Calu3 (cell line): ENCODE measurements around the gene PIEZO2. TPM values are rescaled to one million over a fixed set of nuclear protein-coding genes. Genes with fewer than 3 reads are reported as not detected.
A peak's percentile ranks its signal among the peaks of the same experiment; 100 is the strongest.
"Not testable (repeated sequence)": the region's sequence is repeated elsewhere in the genome, so short reads cannot be mapped to it uniquely, and the experiment has no call there.

Source experiments
- BruUV-seq: library from RNA; stranded (reverse); fragments of 400-500 nt; replicated peaks from 2 replicates; lab custom pipeline; 2021; lab: Mats Ljungman, UMichigan
- CTCF ChIA-PET: fragments of 300-600 bp; sonication (Branson Sonifier 250); formaldehyde crosslinking; loops from one replicate; lab custom pipeline; 2022; ENCODE audit warnings: antibody characterized with exemption; lab: Charles Lee
- DNase-seq: peaks from one replicate; pipeline ENCODE4 v3.0.0; 2022
- H3K27ac Mint-ChIP-seq: one replicate; pipeline ENCODE4 v1.8.0; 2022; ENCODE audit warnings: mixed read lengths; ENCODE audit not compliant: unreplicated experiment
- H3K27me3 Mint-ChIP-seq: one replicate; pipeline ENCODE4 v1.8.0; 2022; ENCODE audit warnings: mixed read lengths; ENCODE audit not compliant: unreplicated experiment
- H3K36me3 Mint-ChIP-seq: one replicate; pipeline ENCODE4 v1.8.0; 2022; ENCODE audit warnings: mild to moderate bottlenecking, moderate library complexity, mixed read lengths; ENCODE audit not compliant: insufficient read depth, unreplicated experiment
- H3K4me1 Mint-ChIP-seq: one replicate; pipeline ENCODE4 v1.8.0; 2022; ENCODE audit warnings: mild to moderate bottlenecking, low read depth, mixed read lengths; ENCODE audit not compliant: unreplicated experiment
- H3K4me3 Mint-ChIP-seq: one replicate; pipeline ENCODE4 v1.8.0; 2022; ENCODE audit warnings: mild to moderate bottlenecking, low read depth, moderate library complexity, mixed read lengths; ENCODE audit not compliant: unreplicated experiment
- H3K9me3 Mint-ChIP-seq: one replicate; pipeline ENCODE4 v1.8.0; 2022; ENCODE audit warnings: low read depth, mixed read lengths; ENCODE audit not compliant: unreplicated experiment
- CTCF ChIP-seq: fragments of 200-600 bp; IDR thresholded peaks from one replicate; pipeline ENCODE4 v1.8.0; 2022; ENCODE audit warnings: antibody characterized with exemption; ENCODE audit not compliant: unreplicated experiment
- intact Hi-C: fragments of 100-400 bp; cut with micrococcal nuclease; formaldehyde crosslinking; loops from one replicate; pipeline ENCODE4 v1.10.0; 2022; ENCODE audit not compliant: unreplicated experiment
- total RNA-seq: library from RNA; stranded (reverse); gene quantifications from 2 replicates; pipeline ENCODE4 v1.2.3, GENCODE V29; 2022

PIEZO2 gene
- total RNA-seq, 1 experiment from 2014 or later: 0.24 TPM

DNA sequence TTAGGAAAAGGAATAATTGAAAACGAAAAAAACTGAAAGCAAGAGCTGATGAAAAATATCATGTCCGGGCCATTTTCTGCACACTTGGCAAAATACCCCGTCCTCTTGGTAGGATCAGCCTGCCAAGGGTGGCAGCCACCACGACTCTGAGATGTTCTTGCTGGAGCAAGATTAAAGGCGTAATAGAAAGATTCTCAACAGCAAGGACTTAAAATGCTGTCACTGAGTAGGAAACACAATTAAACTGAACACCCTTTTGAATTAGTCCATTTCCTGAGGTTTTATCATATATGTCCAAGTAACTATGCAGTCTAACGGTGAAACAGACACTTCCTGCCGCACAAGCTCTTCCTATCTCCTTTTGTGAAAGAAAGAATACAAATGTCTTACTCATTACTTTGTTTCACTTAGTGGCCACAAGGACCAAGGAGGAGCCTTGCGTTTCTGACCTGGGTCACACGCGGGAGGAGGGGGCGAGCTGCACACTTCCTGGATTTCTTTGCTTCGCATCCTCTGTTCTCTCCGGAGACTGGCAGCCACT is 222.7 kb downstream of the PIEZO2 start:
- DNase-seq: peak; percentile 29
- CTCF ChIA-PET: no interaction called here
- no TSS peak for BruUV-seq
- Mint-ChIP-seq H3K27me3 (no peaks in the 10 kb centered on the region), H3K9me3 (no peaks in the 10 kb centered on the region), H3K4me3 (peak overlapping the region; percentile 59), H3K27ac (peak overlapping the region; percentile 60), H3K36me3 (no peaks in the 10 kb centered on the region), H3K4me1 (peaks cover 32% of the 10 kb centered on the region)
- intact Hi-C loops: no loop called here
- no peak for TF ChIP-seq CTCF

DNA sequence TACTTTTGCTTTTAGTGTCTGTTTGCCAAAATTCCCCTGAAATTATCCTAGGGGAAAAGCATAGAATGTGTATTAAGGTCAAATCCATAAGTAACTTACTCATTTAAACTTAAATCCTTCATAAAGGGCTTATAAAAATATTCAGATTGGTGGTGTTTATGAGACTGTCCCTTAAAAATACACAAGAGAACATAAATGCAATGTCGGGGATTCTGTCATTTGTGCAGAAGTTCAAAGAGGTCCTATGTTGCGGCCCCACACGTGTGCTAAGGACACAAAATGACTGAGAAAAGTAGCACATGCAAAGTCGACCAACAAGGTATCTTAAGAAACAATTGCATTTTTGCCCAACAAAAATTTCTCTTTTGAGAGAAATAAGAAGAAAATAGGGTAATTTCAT is 225.1 kb downstream of the PIEZO2 start:
- no peaks in the 10 kb centered on the region for H3K36me3 Mint-ChIP-seq
- peaks cover 24% of the 10 kb centered on the region for H3K4me1 Mint-ChIP-seq
- H3K27me3 Mint-ChIP-seq: no peaks in the 10 kb centered on the region
- no peak overlapping the region for H3K27ac Mint-ChIP-seq
- intact Hi-C loops: no loop called here
- H3K4me3 Mint-ChIP-seq: no peak overlapping the region
- no peaks in the 10 kb centered on the region for H3K9me3 Mint-ChIP-seq
- TF ChIP-seq CTCF: no peak
- CTCF ChIA-PET: no interaction called here
- no peak for DNase-seq
- no TSS peak for BruUV-seq

DNA sequence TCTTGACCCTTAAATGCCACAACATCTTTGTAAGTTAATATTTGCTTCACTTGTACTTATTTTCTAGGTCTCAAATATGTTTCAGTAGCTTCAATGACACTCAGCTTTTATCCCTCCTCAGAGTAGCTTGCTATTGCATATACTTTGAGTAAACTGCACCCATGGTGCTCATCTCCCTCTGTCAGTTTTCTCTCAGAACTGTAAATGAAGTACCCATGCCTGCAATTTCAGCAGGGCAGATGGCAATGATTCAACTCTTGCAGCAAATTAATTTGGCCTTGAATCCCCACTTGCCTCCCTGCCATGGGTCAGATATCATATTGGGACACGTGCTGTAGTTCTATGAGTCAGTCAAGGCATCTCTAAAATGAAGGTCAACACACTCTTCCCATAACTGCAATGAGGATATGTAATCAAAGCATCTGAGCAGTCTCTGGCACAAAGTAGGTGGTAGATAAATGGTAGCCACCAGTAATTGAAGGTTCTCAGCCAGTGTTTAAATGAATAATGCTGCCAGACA is 225.8 kb downstream of the PIEZO2 start:
- H3K4me1 Mint-ChIP-seq: peaks cover 24% of the 10 kb centered on the region
- H3K9me3 Mint-ChIP-seq: no peaks in the 10 kb centered on the region
- H3K4me3 Mint-ChIP-seq: no peak overlapping the region
- H3K36me3 Mint-ChIP-seq: no peaks in the 10 kb centered on the region
- no peak for DNase-seq
- BruUV-seq: no TSS peak
- intact Hi-C loops: no loop called here
- no peak for TF ChIP-seq CTCF
- CTCF ChIA-PET: no interaction called here
- no peak overlapping the region for H3K27ac Mint-ChIP-seq
- H3K27me3 Mint-ChIP-seq: no peaks in the 10 kb centered on the region

GRCh38 chr18:10923141-10923540 is 226.2 kb downstream of the PIEZO2 start:
- Mint-ChIP-seq H3K27ac (no peak overlapping the region), H3K4me3 (no peak overlapping the region), H3K27me3 (no peaks in the 10 kb centered on the region), H3K9me3 (no peaks in the 10 kb centered on the region), H3K36me3 (no peaks in the 10 kb centered on the region), H3K4me1 (peaks cover 24% of the 10 kb centered on the region)
- no peak for DNase-seq
- TF ChIP-seq CTCF: no peak
- intact Hi-C loops: no loop called here
- no TSS peak for BruUV-seq
- CTCF ChIA-PET: no interaction called here

- H3K27me3 Mint-ChIP-seq, H3K36me3 Mint-ChIP-seq, CTCF ChIA-PET, BruUV-seq, H3K27ac Mint-ChIP-seq, DNase-seq, intact Hi-C loops, H3K9me3 Mint-ChIP-seq, H3K4me3 Mint-ChIP-seq: not testable (repeated sequence)
- peaks cover 24% of the 10 kb centered on the region for H3K4me1 Mint-ChIP-seq
Measured at GRCh38 chr18:10922712-10923111, 226.7 kb downstream of the PIEZO2 start.

GRCh38 chr18:10920309-10920708 is 229.1 kb downstream of the PIEZO2 start:
- H3K4me1 Mint-ChIP-seq: peaks cover 10% of the 10 kb centered on the region
- H3K4me3 Mint-ChIP-seq, CTCF ChIA-PET, intact Hi-C loops, H3K27me3 Mint-ChIP-seq, BruUV-seq, H3K27ac Mint-ChIP-seq, H3K9me3 Mint-ChIP-seq, H3K36me3 Mint-ChIP-seq, DNase-seq: not testable (repeated sequence)
